GM18951 (cell line): ENCODE results near the gene NDST3.

Source experiments
- POLR2A ChIP-seq: IDR thresholded peaks from 4 replicates; pipeline ENCODE4 v1.6.1; 2011; ENCODE audit warnings: mild to moderate bottlenecking; ENCODE audit not compliant: insufficient read length, insufficient read depth; ENCODE audit errors: extremely low read depth
- in situ Hi-C: fragments of 300-500 bp; cut with MboI; formaldehyde crosslinking; loops from one replicate; pipeline ENCODE4 v1.12.0; 2022; ENCODE audit warnings: low sequenced_read_pairs, mixed read lengths, inconsistent platforms; ENCODE audit not compliant: unreplicated experiment

The NDST3 gene

GRCh38 chr4:118307643-118308042, 273.4 kb downstream of the NDST3 start:
- TF ChIP-seq POLR2A = no peak
- in situ Hi-C loops = no loop called here
